IMR-90 (cell line): ENCODE results near the gene EDEM3. TPM values are rescaled to one million over a fixed set of nuclear protein-coding genes. Genes with fewer than 3 reads are reported as not detected.
A peak's percentile ranks its signal among the peaks of the same experiment; 100 is the strongest.

Experiments
- ATAC-seq: fragments of 200-7000 bp; cut with Tn5 transposase; 2 replicates; pipeline ENCODE4 v1.9.1; 2020; ENCODE audit warnings: low read depth, mild to moderate bottlenecking, moderate library complexity
- BruUV-seq: library from RNA; stranded (reverse); fragments of 400-500 nt; replicated peaks from 2 replicates; lab custom pipeline; 2021; lab: Mats Ljungman, UMichigan
- CTCF ChIA-PET: fragments of 300-600 bp; formaldehyde crosslinking; extraction: SDS; loops from one replicate; lab custom pipeline; 2021; ENCODE audit warnings: antibody characterized with exemption; lab: Yijun Ruan, JAX
- POLR2A ChIA-PET: fragments of 300-600 bp; sonication (Branson Sonifier 250); formaldehyde crosslinking; loops from one replicate; lab custom pipeline; 2022; ENCODE audit warnings: antibody characterized with exemption; ENCODE audit not compliant: unreplicated experiment; lab: Charles Lee
- DNase-seq: peaks from one replicate; pipeline ENCODE4 v3.0.0; 2013
- H2AFZ ChIP-seq: replicated peaks from 2 replicates; pipeline ENCODE3; 2013; ENCODE audit warnings: low read length, mild to moderate bottlenecking; ENCODE audit not compliant: poor library complexity
- H2AK5ac ChIP-seq: 2 replicates; pipeline ENCODE4 v1.6.1; 2013; ENCODE audit warnings: low read depth, low read length, inconsistent platforms
- H2AK9ac ChIP-seq: replicated peaks from 2 replicates; pipeline ENCODE3; 2013; ENCODE audit warnings: mild to moderate bottlenecking, low read depth, low read length, moderate library complexity; ENCODE audit not compliant: poor library complexity
- H2BK120ac ChIP-seq: 2 replicates; pipeline ENCODE4 v1.6.1; 2013; ENCODE audit warnings: low read depth, low read length, inconsistent platforms
- H2BK15ac ChIP-seq: 3 replicates; pipeline ENCODE4 v1.6.1; 2013; ENCODE audit warnings: low read depth, low read length, inconsistent platforms
- H2BK20ac ChIP-seq: 2 replicates; pipeline ENCODE4 v1.6.1; 2013; ENCODE audit warnings: low read depth, mild to moderate bottlenecking, inconsistent platforms, low read length, moderate library complexity
- H2BK5ac ChIP-seq: 2 replicates; pipeline ENCODE4 v1.6.1; 2013; ENCODE audit warnings: mild to moderate bottlenecking, low read depth, low read length, inconsistent platforms; ENCODE audit not compliant: poor library complexity, severe bottlenecking
- H3K14ac ChIP-seq: replicated peaks from 2 replicates; pipeline ENCODE4 v1.6.1; 2013; ENCODE audit warnings: low read depth, low read length, inconsistent platforms
- H3K18ac ChIP-seq: 2 replicates; pipeline ENCODE4 v1.6.1; 2013; ENCODE audit warnings: low read depth, low read length, control low read depth
- H3K23ac ChIP-seq: 2 replicates; pipeline ENCODE4 v1.6.1; 2013; ENCODE audit warnings: low read depth, low read length, inconsistent platforms
- H3K27ac ChIP-seq: 2 replicates; pipeline ENCODE4 v1.5.1; 2013; ENCODE audit warnings: mild to moderate bottlenecking, control low read depth, low read length; ENCODE audit not compliant: insufficient read depth
- H3K27me3 ChIP-seq: 2 replicates; pipeline ENCODE4 v1.6.1; 2013; ENCODE audit warnings: low read length; ENCODE audit not compliant: control insufficient read depth, insufficient read depth
- H3K36me3 ChIP-seq: 2 replicates; pipeline ENCODE4 v1.6.1; 2013; ENCODE audit warnings: low read length, mixed read lengths; ENCODE audit not compliant: control insufficient read depth, insufficient read depth
- H3K4ac ChIP-seq: 2 replicates; pipeline ENCODE4 v1.6.1; 2013; ENCODE audit warnings: low read depth, low read length, inconsistent platforms
- H3K4me1 ChIP-seq: 2 replicates; pipeline ENCODE4 v1.6.1; 2013; ENCODE audit warnings: low read length, mixed read lengths; ENCODE audit not compliant: control insufficient read depth, insufficient read depth
- H3K4me2 ChIP-seq: 2 replicates; pipeline ENCODE4 v1.6.1; 2013; ENCODE audit warnings: low read depth, mild to moderate bottlenecking, control low read depth, low read length, moderate library complexity
- H3K4me3 ChIP-seq: 2 replicates; pipeline ENCODE4 v1.5.1; 2013; ENCODE audit warnings: low read depth, mild to moderate bottlenecking, control low read depth, low read length, moderate library complexity; ENCODE audit not compliant: insufficient read depth
- H3K56ac ChIP-seq: 2 replicates; pipeline ENCODE4 v1.6.1; 2013; ENCODE audit warnings: low read length, inconsistent platforms; ENCODE audit not compliant: insufficient read depth; ENCODE audit errors: extremely low read depth
- H3K79me1 ChIP-seq, 2 experiments: 2 replicates each; pipeline ENCODE4 v1.6.1; 2013; ENCODE audit warnings: low read length in 2 of 2, inconsistent platforms in 1 of 2, low read depth in 1 of 2
- H3K9ac ChIP-seq: 2 replicates; pipeline ENCODE4 v1.6.1; 2013; ENCODE audit warnings: low read depth, low read length, control low read depth
- H3K9me1 ChIP-seq: 2 replicates; pipeline ENCODE4 v1.6.1; 2013; ENCODE audit warnings: low read length, inconsistent platforms; ENCODE audit not compliant: insufficient read depth
- H3K9me3 ChIP-seq: 2 replicates; pipeline ENCODE4 v1.6.1; 2013; ENCODE audit warnings: low read length; ENCODE audit not compliant: control insufficient read depth, insufficient read depth
- H4K20me1 ChIP-seq: 2 replicates; pipeline ENCODE4 v1.6.1; 2013; ENCODE audit warnings: low read length, inconsistent platforms; ENCODE audit not compliant: insufficient read depth
- H4K5ac ChIP-seq: 2 replicates; pipeline ENCODE4 v1.6.1; 2013; ENCODE audit warnings: mild to moderate bottlenecking, low read depth, low read length, control low read depth
- H4K8ac ChIP-seq, 2 experiments: 2 replicates each; pipeline ENCODE4 v1.6.1; 2013; ENCODE audit warnings: low read depth in 2 of 2, low read length in 2 of 2, control low read depth in 1 of 2, inconsistent platforms in 1 of 2
- H4K91ac ChIP-seq: 2 replicates; pipeline ENCODE4 v1.6.1; 2013; ENCODE audit warnings: low read depth, low read length, inconsistent platforms; ENCODE audit not compliant: insufficient read depth
- BHLHE40 ChIP-seq: fragments of 150-350 bp; IDR thresholded peaks from 2 replicates; pipeline ENCODE4 v1.6.1; 2016; ENCODE audit warnings: mild to moderate bottlenecking, low read depth, low read length
- CHD1 ChIP-seq: IDR thresholded peaks from 2 replicates; pipeline ENCODE4 v1.6.1; 2012; ENCODE audit warnings: low read depth, low read length, improper control_type of control experiment
- CTCF ChIP-seq: conservative IDR thresholded peaks from 2 replicates; pipeline ENCODE4 v1.5.1; 2012; ENCODE audit warnings: mild to moderate bottlenecking, low read depth, low read length, improper control_type of control experiment
- ELK1 ChIP-seq: fragments of 150-350 bp; IDR thresholded peaks from 2 replicates; pipeline ENCODE4 v1.6.1; 2016; ENCODE audit warnings: low read depth, mild to moderate bottlenecking, low read length, moderate library complexity, borderline replicate concordance
- FOS ChIP-seq: fragments of 150-350 bp; IDR thresholded peaks from 2 replicates; pipeline ENCODE4 v1.6.1; 2016; ENCODE audit warnings: low read depth, low read length
- MAFK ChIP-seq: IDR thresholded peaks from 2 replicates; pipeline ENCODE4 v1.6.1; 2012; ENCODE audit warnings: low read depth, low read length, improper control_type of control experiment
- MAZ ChIP-seq: IDR thresholded peaks from 2 replicates; pipeline ENCODE4 v1.6.1; 2012; ENCODE audit warnings: low read depth, mild to moderate bottlenecking, low read length, improper control_type of control experiment, moderate library complexity, borderline replicate concordance
- MXI1 ChIP-seq: IDR thresholded peaks from 2 replicates; pipeline ENCODE4 v1.6.1; 2012; ENCODE audit warnings: low read depth, mild to moderate bottlenecking, low read length, moderate library complexity, borderline replicate concordance
- NFE2L2 ChIP-seq: fragments of 150-350 bp; IDR thresholded peaks from 2 replicates; pipeline ENCODE4 v1.6.1; 2016; ENCODE audit warnings: low read depth, mild to moderate bottlenecking, low read length
- POLR2A ChIP-seq: IDR thresholded peaks from 2 replicates; pipeline ENCODE4 v1.6.1; 2012; ENCODE audit warnings: mild to moderate bottlenecking, low read depth, low read length
- RAD21 ChIP-seq: IDR thresholded peaks from 2 replicates; pipeline ENCODE4 v1.6.1; 2012; ENCODE audit warnings: low read length, improper control_type of control experiment
- RCOR1 ChIP-seq: IDR thresholded peaks from 2 replicates; pipeline ENCODE4 v1.6.1; 2012; ENCODE audit warnings: mild to moderate bottlenecking, low read length, improper control_type of control experiment; ENCODE audit not compliant: insufficient replicate concordance
- RFX5 ChIP-seq: IDR thresholded peaks from 2 replicates; pipeline ENCODE4 v1.8.0; 2012; ENCODE audit warnings: low read depth, mild to moderate bottlenecking, low read length, moderate library complexity
- USF2 ChIP-seq: fragments of 150-350 bp; IDR thresholded peaks from 2 replicates; pipeline ENCODE4 v1.6.1; 2017; ENCODE audit warnings: mild to moderate bottlenecking, antibody characterized with exemption, low read length, low read depth
- WGBS, 2 experiments: methylation state at CpG; one replicate each; pipeline versions ENCODE4 v1.1.5 to v1.1.7; 2013; ENCODE audit warnings: missing lambda C conversion rate in 2 of 2; ENCODE audit not compliant: insufficient read length in 1 of 2; ENCODE audit errors: extremely low coverage in 2 of 2; 5-methylcytosine and 5-hydroxymethylcytosine counted together
- dilution Hi-C: fragments of 300-500 bp; cut with HindIII; formaldehyde crosslinking; loops from one replicate; pipeline ENCODE4 v1.14.3; 2018; ENCODE audit warnings: low sequenced_read_pairs; ENCODE audit not compliant: unreplicated experiment
- in situ Hi-C: fragments of 300-500 bp; cut with MboI; formaldehyde crosslinking; loops from 3 replicates; pipeline ENCODE4 v1.14.3; 2019; ENCODE audit warnings: low sequenced_read_pairs, inconsistent platforms, mixed read lengths
- intact Hi-C: fragments of 100-400 bp; cut with micrococcal nuclease; formaldehyde crosslinking; loops from 2 replicates; pipeline ENCODE4 v1.10.0; 2022
- polyA plus RNA-seq, 3 experiments: library from polyadenylated mRNA; depleted of rRNA; stranded (reverse); fragments of >200 nt; gene quantifications; 2 replicates each; pipeline ENCODE4 v1.2.3, GENCODE V29; 2012; ENCODE audit warnings: low replicate concordance in 1 of 3
- total RNA-seq: library from RNA; depleted of rRNA; stranded (reverse); fragments of >200 nt; gene quantifications from 2 replicates; pipeline ENCODE4 v1.2.3, GENCODE V29; 2012

The EDEM3 gene
- total and polyA plus RNA-seq, 2 of the 4 experiments (the other 2 are of a cell fraction), result 17.5 to 29.9 TPM

GRCh38 chr1:184792450-184792969, 37.9 kb upstream of the EDEM3 start:
- no peaks in the 10 kb centered on the region for H4K20me1 ChIP-seq
- WGBS, 2 experiments, result 27% methylated on average over 1 of the region's 5 CpGs; no CpG with 5 or more reads in 1 of the 2 experiments
- H2AFZ ChIP-seq, result peak overlapping the region; percentile 81
- POLR2A ChIA-PET, result no interaction called here
- peak overlapping the region; percentile 44 to 83 for H4K8ac ChIP-seq
- peak overlapping the region; percentile 81 for H2AK9ac ChIP-seq
- H3K79me1 ChIP-seq, result no peaks in the 10 kb centered on the region
- H3K9me3 ChIP-seq, result no peaks in the 10 kb centered on the region
- H3K18ac ChIP-seq, result peak overlapping the region; percentile 59
- peak overlapping the region; percentile 83 for H2BK5ac ChIP-seq
- peak overlapping the region; percentile 5; the same call in 1 of the 2 replicates for H3K9ac ChIP-seq
- peaks cover 11% of the 10 kb centered on the region for H3K9me1 ChIP-seq
- no TSS peak for BruUV-seq
- DNase-seq, result peak; percentile 99
- H3K4ac ChIP-seq, result peak overlapping the region; percentile 93
- peaks cover 9% of the 10 kb centered on the region for H3K4me1 ChIP-seq
- H2BK15ac ChIP-seq, result peak overlapping the region; percentile 23; the same call in 1 of the 3 replicates
- peak; percentile 94 for ATAC-seq
- H4K91ac ChIP-seq, result peak overlapping the region; percentile 81
- peak overlapping the region; percentile 10; the same call in 1 of the 2 replicates for H4K5ac ChIP-seq
- in situ Hi-C loops (no loop called here), intact Hi-C loops (loop anchor here (5.0 kb wide), 1 partner anchor 35 kb away; no protein-coding TSS in a partner anchor), dilution Hi-C loops (no loop called here)
- peak overlapping the region; percentile 67 for H3K27ac ChIP-seq
- H3K4me3 ChIP-seq, result no peak overlapping the region
- H2BK20ac ChIP-seq, result peak overlapping the region; percentile 77
- H3K4me2 ChIP-seq, result peak overlapping the region; percentile 39; the same call in 1 of the 2 replicates
- peak overlapping the region; percentile 78; the same call in 1 of the 2 replicates for H3K23ac ChIP-seq
- peak overlapping the region; percentile 67 for H3K14ac ChIP-seq
- H2BK120ac ChIP-seq, result peak overlapping the region; percentile 94
- H2AK5ac ChIP-seq, result peak overlapping the region; percentile 52
- no peaks in the 10 kb centered on the region for H3K27me3 ChIP-seq
- H3K36me3 ChIP-seq, result no peaks in the 10 kb centered on the region; the same call in 1 of the 2 replicates
- H3K56ac ChIP-seq, result peak overlapping the region; percentile 36; the same call in 1 of the 2 replicates
- CTCF ChIA-PET, result no interaction called here
- TF ChIP-seq RFX5 (no peak), RCOR1 (peak; percentile 54), NFE2L2 (no peak), CTCF (no peak), RAD21 (peak; percentile 11; the same call in 1 of the 2 replicates), POLR2A (peak; percentile 58; the same call in 1 of the 2 replicates), MAFK (peak; percentile 17; the same call in 1 of the 2 replicates), MXI1 (no peak), MAZ (0 out of 2 replicates have a peak, but pooled peaks have one; percentile 41), CHD1 (no peak), USF2 (no peak), FOS (peak; percentile 84), BHLHE40 (0 out of 2 replicates have a peak, but pooled peaks have one; percentile 46), ELK1 (no peak)
